SJSA1 (cell line): ENCODE data around the gene PEDS1. TPM values are rescaled to one million over a fixed set of nuclear protein-coding genes. Genes with fewer than 3 reads are reported as not detected.

Experiments used
- DNase-seq, 2 experiments: peaks; one replicate each; pipeline ENCODE4 v3.0.0-alpha.2; 2015 to 2020; ENCODE audit warnings: low spot score in 2 of 2, low read depth in 1 of 2
- H3K27ac ChIP-seq: fragments of 250-450 bp; sonication (Bioruptor Pico); 2 replicates; pipeline ENCODE4 v1.5.1; 2020; ENCODE audit warnings: mild to moderate bottlenecking, moderate library complexity
- H3K27me3 ChIP-seq: fragments of 250-450 bp; sonication (Bioruptor Pico); replicated peaks from 2 replicates; pipeline ENCODE4 v1.5.1; 2020; ENCODE audit warnings: mild to moderate bottlenecking, moderate library complexity
- H3K36me3 ChIP-seq: fragments of 250-450 bp; sonication (Bioruptor Pico); 2 replicates; pipeline ENCODE4 v1.5.1; 2020; ENCODE audit warnings: mild to moderate bottlenecking
- H3K4me1 ChIP-seq: fragments of 250-450 bp; sonication (Bioruptor Pico); replicated peaks from 2 replicates; pipeline ENCODE4 v1.6.1; 2021; ENCODE audit warnings: mild to moderate bottlenecking
- H3K4me3 ChIP-seq: fragments of 250-450 bp; sonication (Bioruptor Pico); 2 replicates; pipeline ENCODE4 v1.5.1; 2020; ENCODE audit warnings: mild to moderate bottlenecking
- H3K9me3 ChIP-seq: fragments of 250-450 bp; sonication (Bioruptor Pico); replicated peaks from 2 replicates; pipeline ENCODE4 v1.5.1; 2020; ENCODE audit warnings: mild to moderate bottlenecking
- total RNA-seq: library from RNA; depleted of rRNA; stranded (reverse); fragments of >200 nt; shearing (Covaris generic); gene quantifications from 2 replicates; pipeline ENCODE4 v1.2.3, GENCODE V29; 2014

Gene PEDS1
- total RNA-seq, 1 experiment from 2014 or later, result 43.5 TPM

DNA sequence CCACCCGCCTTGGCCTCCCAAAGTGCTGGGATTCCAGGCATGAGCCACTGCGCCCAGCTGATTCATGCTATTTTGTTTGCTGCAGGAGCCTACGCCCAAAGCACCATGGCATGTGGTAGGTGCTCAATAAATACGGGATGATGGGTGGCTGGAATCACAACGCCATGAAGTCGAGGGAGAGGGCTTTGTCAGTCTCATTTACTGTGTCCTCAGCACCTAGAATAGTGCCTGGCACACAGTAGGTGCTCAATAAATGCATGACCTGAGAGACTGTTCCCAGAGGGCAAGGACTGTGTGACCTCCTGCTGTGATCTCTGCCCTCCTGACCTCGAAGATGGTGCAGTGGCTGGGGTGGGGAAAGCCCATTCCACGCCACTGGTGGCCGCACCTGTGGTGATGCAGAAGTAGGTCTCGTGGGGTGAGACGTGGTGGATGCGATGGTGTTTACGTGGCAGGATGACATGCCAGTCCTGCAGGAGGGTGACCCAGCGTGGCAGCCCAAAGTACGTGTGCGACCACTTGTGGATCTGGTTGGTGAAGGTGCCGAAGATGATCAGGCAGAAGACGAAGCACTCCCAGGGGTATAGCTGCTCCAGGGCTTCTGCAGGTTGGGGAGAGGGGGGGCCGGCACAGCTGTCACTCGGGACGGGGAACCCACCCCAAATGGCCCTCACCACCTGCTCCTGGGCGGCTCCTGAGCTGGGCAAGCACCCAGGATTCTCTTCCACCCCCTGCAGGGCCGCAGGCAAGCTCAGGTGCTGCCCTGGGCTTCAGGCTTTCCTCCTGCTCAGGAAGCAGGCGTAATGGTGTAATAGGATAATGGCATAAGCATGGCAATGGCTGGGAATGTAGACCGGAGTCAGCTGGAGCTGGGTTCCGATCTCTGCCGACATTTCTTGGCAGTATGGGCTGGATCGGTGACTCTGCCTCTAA is 25.7 kb downstream of the PEDS1 start:
- H3K4me1 ChIP-seq, result peaks cover 13% of the 10 kb centered on the region
- DNase-seq, result no peak
- peaks cover 86% of the 10 kb centered on the region for H3K36me3 ChIP-seq
- no peak overlapping the region for H3K4me3 ChIP-seq
- no peaks in the 10 kb centered on the region for H3K9me3 ChIP-seq
- H3K27ac ChIP-seq, result no peak overlapping the region
- H3K27me3 ChIP-seq, result no peaks in the 10 kb centered on the region

GRCh38 chr20:50126662-50127061 is 26.9 kb downstream of the PEDS1 start:
- Histone ChIP-seq H3K36me3 (peaks cover 87% of the 10 kb centered on the region), H3K4me3 (no peak overlapping the region), H3K27me3 (no peaks in the 10 kb centered on the region), H3K4me1 (peaks cover 13% of the 10 kb centered on the region), H3K9me3 (no peaks in the 10 kb centered on the region; the same call in 1 of the 2 replicates), H3K27ac (no peak overlapping the region)
- DNase-seq, result no peak

GRCh38 chr20:50125279-50125678 is 28.2 kb downstream of the PEDS1 start:
- Histone ChIP-seq H3K27ac (no peak overlapping the region), H3K4me3 (no peak overlapping the region), H3K36me3 (peaks cover 76% of the 10 kb centered on the region), H3K4me1 (peaks cover 7% of the 10 kb centered on the region), H3K27me3 (no peaks in the 10 kb centered on the region), H3K9me3 (no peaks in the 10 kb centered on the region; the same call in 1 of the 2 replicates)
- no peak for DNase-seq

GRCh38 chr20:50124496-50124895 is 29.0 kb downstream of the PEDS1 start:
- H3K36me3 ChIP-seq, result peaks cover 68% of the 10 kb centered on the region
- H3K27ac ChIP-seq, result no peak overlapping the region
- H3K27me3 ChIP-seq, result no peaks in the 10 kb centered on the region
- no peaks in the 10 kb centered on the region; the same call in 1 of the 2 replicates for H3K9me3 ChIP-seq
- no peak overlapping the region for H3K4me3 ChIP-seq
- H3K4me1 ChIP-seq, result peaks cover 4% of the 10 kb centered on the region; the same call in 1 of the 2 replicates
- DNase-seq, result no peak

GRCh38 chr20:50123418-50123817 is 30.1 kb downstream of the PEDS1 start:
- H3K4me3 ChIP-seq, result no peak overlapping the region
- H3K4me1 ChIP-seq, result peaks cover 4% of the 10 kb centered on the region; the same call in 1 of the 2 replicates
- H3K36me3 ChIP-seq, result peaks cover 57% of the 10 kb centered on the region
- DNase-seq, result no peak
- H3K9me3 ChIP-seq, result no peaks in the 10 kb centered on the region; the same call in 1 of the 2 replicates
- H3K27me3 ChIP-seq, result no peaks in the 10 kb centered on the region
- H3K27ac ChIP-seq, result no peak overlapping the region

DNA sequence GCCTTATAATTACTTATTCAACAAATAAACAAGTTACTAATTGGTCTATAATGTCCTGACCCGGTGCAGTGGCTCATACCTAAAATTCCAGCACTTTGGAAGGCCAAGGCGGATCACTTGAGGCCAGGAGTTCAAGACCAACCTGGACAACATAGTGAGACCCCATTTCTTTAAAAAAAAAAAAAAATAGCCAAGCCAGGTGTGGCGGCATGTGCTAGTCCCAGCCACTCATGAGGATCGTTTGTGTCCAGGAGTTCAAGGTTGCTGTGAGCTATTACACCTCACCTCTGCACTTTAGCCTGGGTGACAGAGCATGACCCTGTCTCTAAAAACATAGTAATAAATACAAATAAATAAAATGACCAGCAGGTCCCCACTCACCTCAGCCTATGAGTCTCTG is 30.8 kb downstream of the PEDS1 start:
- no peaks in the 10 kb centered on the region; the same call in 1 of the 2 replicates for H3K9me3 ChIP-seq
- no peak overlapping the region for H3K4me3 ChIP-seq
- H3K27ac ChIP-seq, result no peak overlapping the region
- peaks cover 51% of the 10 kb centered on the region for H3K36me3 ChIP-seq
- peaks cover 4% of the 10 kb centered on the region; the same call in 1 of the 2 replicates for H3K4me1 ChIP-seq
- no peak for DNase-seq
- H3K27me3 ChIP-seq, result no peaks in the 10 kb centered on the region

DNA sequence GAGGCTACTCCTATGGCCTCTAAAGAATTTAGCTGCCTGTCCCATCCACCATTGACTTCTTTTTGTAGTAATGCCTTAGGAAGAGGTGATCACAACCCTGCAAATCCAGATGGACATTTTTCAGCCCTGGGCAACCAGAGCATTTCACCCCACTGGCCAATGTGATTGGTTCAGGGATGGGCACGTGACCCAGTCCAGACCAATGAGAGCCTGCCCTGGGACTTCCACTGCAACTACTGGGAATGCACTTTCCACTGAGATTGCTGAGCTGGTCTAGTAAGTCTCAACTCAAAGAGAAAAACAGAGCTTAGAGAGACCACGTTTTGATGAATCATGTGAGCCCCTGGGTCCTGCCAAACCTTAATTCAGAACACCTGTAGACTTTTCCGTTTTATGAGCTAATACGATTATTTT is 31.7 kb downstream of the PEDS1 start:
- H3K27ac ChIP-seq, result no peak overlapping the region
- peaks cover 4% of the 10 kb centered on the region; the same call in 1 of the 2 replicates for H3K4me1 ChIP-seq
- peaks cover 44% of the 10 kb centered on the region for H3K36me3 ChIP-seq
- H3K27me3 ChIP-seq, result no peaks in the 10 kb centered on the region
- no peak for DNase-seq
- no peaks in the 10 kb centered on the region; the same call in 1 of the 2 replicates for H3K9me3 ChIP-seq
- no peak overlapping the region for H3K4me3 ChIP-seq

DNA sequence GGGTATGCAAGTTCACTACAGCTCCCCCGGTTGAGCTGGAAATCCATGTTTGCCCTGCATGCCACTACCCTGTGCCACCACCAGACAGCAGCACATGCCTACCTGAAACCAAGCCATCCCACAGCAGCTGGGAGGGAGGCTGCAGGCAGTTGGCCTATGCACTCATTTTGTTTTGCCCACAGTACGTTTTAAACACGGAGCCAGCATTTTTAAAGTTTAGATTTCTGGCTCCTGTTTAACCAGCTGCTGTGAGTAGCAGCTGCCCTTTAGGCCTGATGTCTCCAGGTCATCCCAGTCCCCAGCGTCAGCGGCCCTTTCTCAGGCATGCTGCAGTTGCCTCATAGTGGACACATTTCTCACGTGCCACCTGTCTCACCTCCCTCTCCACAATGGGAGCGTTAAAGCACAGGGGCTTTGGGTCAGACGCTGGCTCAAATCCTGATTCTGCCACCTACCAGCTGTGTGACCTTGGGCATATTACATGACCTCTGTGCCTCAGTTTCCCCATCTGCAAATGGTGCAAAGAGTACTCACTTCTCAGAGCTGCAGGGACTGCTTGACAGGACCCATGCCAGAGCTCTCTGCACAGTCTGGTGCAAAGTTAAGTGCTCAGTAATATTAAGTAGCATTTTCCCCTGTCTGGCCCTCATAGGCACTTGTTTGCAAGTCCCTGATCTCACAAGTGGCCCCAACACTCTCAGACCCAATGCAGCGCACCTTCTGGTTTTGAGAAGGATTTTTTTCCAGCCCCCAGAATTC is 32.4 kb downstream of the PEDS1 start:
- Histone ChIP-seq H3K27ac (no peak overlapping the region), H3K36me3 (peaks cover 36% of the 10 kb centered on the region), H3K4me3 (no peak overlapping the region), H3K4me1 (peaks cover 6% of the 10 kb centered on the region), H3K27me3 (no peaks in the 10 kb centered on the region), H3K9me3 (no peaks in the 10 kb centered on the region; the same call in 1 of the 2 replicates)
- DNase-seq, result peak; percentile 46 to 68

- no peak for DNase-seq
- H3K27me3 ChIP-seq, result no peaks in the 10 kb centered on the region
- no peak overlapping the region for H3K27ac ChIP-seq
- peaks cover 23% of the 10 kb centered on the region for H3K4me1 ChIP-seq
- H3K9me3 ChIP-seq, result no peaks in the 10 kb centered on the region; the same call in 1 of the 2 replicates
- H3K36me3 ChIP-seq, result peaks cover 8% of the 10 kb centered on the region
- no peak overlapping the region for H3K4me3 ChIP-seq
Measured at GRCh38 chr20:50118203-50118602, 35.3 kb downstream of the PEDS1 start.

- peaks cover 29% of the 10 kb centered on the region for H3K4me1 ChIP-seq
- no peak for DNase-seq
- H3K27ac ChIP-seq, result no peak overlapping the region
- H3K9me3 ChIP-seq, result no peaks in the 10 kb centered on the region
- H3K27me3 ChIP-seq, result no peaks in the 10 kb centered on the region
- peak overlapping the region; percentile 39; the same call in 1 of the 2 replicates for H3K4me3 ChIP-seq
- H3K36me3 ChIP-seq, result peaks cover 8% of the 10 kb centered on the region
Measured at GRCh38 chr20:50116368-50116999, 37.0 kb downstream of the PEDS1 start.

- peak; percentile 79 to 95 for DNase-seq
- Histone ChIP-seq H3K27me3 (no peaks in the 10 kb centered on the region), H3K36me3 (peaks cover 13% of the 10 kb centered on the region), H3K4me1 (peaks cover 32% of the 10 kb centered on the region), H3K9me3 (no peaks in the 10 kb centered on the region), H3K4me3 (peak overlapping the region; percentile 39), H3K27ac (peak overlapping the region; percentile 28; the same call in 1 of the 2 replicates)
Measured at GRCh38 chr20:50115591-50116367, 37.7 kb downstream of the PEDS1 start.

- DNase-seq, result no peak
- Histone ChIP-seq H3K36me3 (peaks cover 17% of the 10 kb centered on the region), H3K27ac (no peak overlapping the region; the same call in 1 of the 2 replicates)
Measured at GRCh38 chr20:50115041-50115512, 38.4 kb downstream of the PEDS1 start.

More at GRCh38 chr20:50115041-50115512, 38.4 kb downstream of the PEDS1 start:
- peaks cover 39% of the 10 kb centered on the region for H3K4me1 ChIP-seq
- no peaks in the 10 kb centered on the region for H3K9me3 ChIP-seq
- H3K27me3 ChIP-seq, result no peaks in the 10 kb centered on the region
- peak overlapping the region; percentile 39 for H3K4me3 ChIP-seq
